Measurements from ENCODE around the gene CST3. TPM values are rescaled to one million over a fixed set of nuclear protein-coding genes. Genes with fewer than 3 reads are reported as not detected.

CST3 gene
- total and polyA plus RNA-seq, 2 donors (not counting 1 experiment from before 2014, with no cell fraction given): 1.2 to 16.9 TPM

DNA sequence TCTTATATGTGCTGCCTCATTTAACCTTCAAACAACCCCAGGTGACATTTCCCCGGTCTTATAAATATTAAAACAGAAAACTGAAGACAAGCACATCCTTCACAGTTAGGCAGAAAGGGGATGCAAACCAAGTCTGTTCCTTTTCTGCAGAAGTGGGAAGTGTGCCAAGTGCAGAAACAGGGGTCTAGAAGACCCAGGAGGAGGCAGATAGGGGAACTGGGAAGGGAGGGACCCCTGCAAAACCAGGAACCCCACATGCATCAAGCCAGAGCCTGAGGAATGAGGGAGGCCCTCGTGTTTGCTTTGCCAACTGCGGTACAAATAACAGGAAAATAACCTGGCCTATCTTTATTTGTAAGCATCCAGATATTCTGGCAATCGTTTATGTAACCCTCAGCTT lies 17.0 kb upstream of the CST3 start:
- Mint-ChIP-seq H3K4me1 (peaks cover 6% of the 10 kb centered on the region), H3K27me3 (peaks cover 17% of the 10 kb centered on the region), H3K27ac (no peak overlapping the region), H3K9me3 (ENCODE audit: insufficient read depth) (no peaks in the 10 kb centered on the region), H3K4me3 (no peak overlapping the region)
- intact Hi-C loops (cut with micrococcal nuclease): no loop called here
- Histone ChIP-seq H3K4me2 (replicated peaks; ENCODE audit: low read depth, low read length, poor library complexity, severe bottlenecking) (no peak overlapping the region), H4K20me1 (ENCODE audit: control insufficient read depth, insufficient read depth, low read length, poor library complexity, severe bottlenecking) (no peaks in the 10 kb centered on the region), H3K4me3 (ENCODE audit: control extremely low read depth in 1 of 5, extremely low read depth in 1 of 5, insufficient read depth in 1 of 5, low read depth in 2 of 5, low read length in 4 of 5) (no peak overlapping the region), H3K27me3 (replicated peaks in 1 of 4; ENCODE audit: control extremely low read depth in 1 of 4, control insufficient read depth in 3 of 4, insufficient read depth in 4 of 4, low read length in 3 of 4) (no peaks in the 10 kb centered on the region), H3K27ac (ENCODE audit: low read length in 2 of 2) (no peak overlapping the region), H3K9ac (ENCODE audit: low read length) (no peak overlapping the region), H3K9me3 (ENCODE audit: control extremely low read depth in 1 of 3, control insufficient read depth in 2 of 3, insufficient read depth in 1 of 3, low read length in 2 of 3) (no peaks in the 10 kb centered on the region), H2AFZ (ENCODE audit: insufficient read depth, low read depth, low read length, poor library complexity, severe bottlenecking) (no peak overlapping the region), H3K4me1 (ENCODE audit: control insufficient read depth in 2 of 2, insufficient read depth in 2 of 2, low read length in 2 of 2) (peaks cover 5 to 11% of the 10 kb centered on the region in 2 donors), H3K36me3 (replicated peaks in 1 of 2; ENCODE audit: control extremely low read depth in 1 of 2, control insufficient read depth in 1 of 2, extremely low read depth in 1 of 2, insufficient read depth in 2 of 2, low read length in 1 of 2) (no peaks in the 10 kb centered on the region), H3K79me2 (ENCODE audit: control insufficient read depth, insufficient read depth, low read length) (no peaks in the 10 kb centered on the region)
- ATAC-seq (ENCODE audit: low read depth) (no peak), DNase-seq (no peak)
- POLR2A ChIA-PET: no interaction called here
- WGBS (ENCODE audit: insufficient coverage): no CpG with 5 or more reads among the region's 4 CpGs
- TF ChIP-seq, protein P1, sequence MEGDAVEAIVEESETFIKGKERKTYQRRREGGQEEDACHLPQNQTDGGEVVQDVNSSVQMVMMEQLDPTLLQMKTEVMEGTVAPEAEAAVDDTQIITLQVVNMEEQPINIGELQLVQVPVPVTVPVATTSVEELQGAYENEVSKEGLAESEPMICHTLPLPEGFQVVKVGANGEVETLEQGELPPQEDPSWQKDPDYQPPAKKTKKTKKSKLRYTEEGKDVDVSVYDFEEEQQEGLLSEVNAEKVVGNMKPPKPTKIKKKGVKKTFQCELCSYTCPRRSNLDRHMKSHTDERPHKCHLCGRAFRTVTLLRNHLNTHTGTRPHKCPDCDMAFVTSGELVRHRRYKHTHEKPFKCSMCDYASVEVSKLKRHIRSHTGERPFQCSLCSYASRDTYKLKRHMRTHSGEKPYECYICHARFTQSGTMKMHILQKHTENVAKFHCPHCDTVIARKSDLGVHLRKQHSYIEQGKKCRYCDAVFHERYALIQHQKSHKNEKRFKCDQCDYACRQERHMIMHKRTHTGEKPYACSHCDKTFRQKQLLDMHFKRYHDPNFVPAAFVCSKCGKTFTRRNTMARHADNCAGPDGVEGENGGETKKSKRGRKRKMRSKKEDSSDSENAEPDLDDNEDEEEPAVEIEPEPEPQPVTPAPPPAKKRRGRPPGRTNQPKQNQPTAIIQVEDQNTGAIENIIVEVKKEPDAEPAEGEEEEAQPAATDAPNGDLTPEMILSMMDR (IDR thresholded peaks at IDR 0.05): no peak
- no peak for TF ChIP-seq EZH2 (IDR thresholded peaks at IDR 0.05; ENCODE audit: borderline replicate concordance, insufficient read depth, low read depth, low read length, poor library complexity, severe bottlenecking)
- CTCF ChIA-PET: interaction anchor here (1.5 kb wide), 1 partner anchor 9 kb away, joined by 3 read pairs; no protein-coding TSS in a partner anchor

DNA sequence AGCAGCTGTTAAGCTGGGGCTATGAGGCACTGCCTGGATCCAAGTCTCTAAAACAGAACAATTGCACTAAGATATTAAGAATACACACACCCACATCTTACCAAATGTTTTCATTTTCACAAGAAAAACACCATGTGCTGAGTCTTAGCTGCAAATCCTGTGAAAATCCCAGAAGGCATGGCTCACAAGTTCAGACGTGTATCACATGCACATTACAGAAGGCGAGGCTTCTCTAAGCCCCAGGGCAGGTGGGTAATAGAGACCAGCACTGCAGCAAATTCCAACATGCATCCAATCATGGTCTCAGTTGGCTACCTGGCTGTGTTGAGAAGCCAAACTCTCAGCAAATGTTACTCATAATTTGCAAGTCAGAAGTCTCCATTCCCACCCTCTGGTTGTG lies 16.2 kb upstream of the CST3 start:
- H3K27ac ChIP-seq (ENCODE audit: low read length in 2 of 2): no peak overlapping the region
- Mint-ChIP-seq H3K27ac (no peak overlapping the region), H3K4me1 (peaks cover 6% of the 10 kb centered on the region), H3K4me3 (no peak overlapping the region), H3K9me3 (ENCODE audit: insufficient read depth) (no peaks in the 10 kb centered on the region), H3K27me3 (peaks cover 17% of the 10 kb centered on the region)
- no peak for ATAC-seq (ENCODE audit: low read depth)
- H4K20me1 ChIP-seq (ENCODE audit: control insufficient read depth, insufficient read depth, low read length, poor library complexity, severe bottlenecking): no peaks in the 10 kb centered on the region
- H3K9me3 ChIP-seq (ENCODE audit: control extremely low read depth in 1 of 3, control insufficient read depth in 2 of 3, insufficient read depth in 1 of 3, low read length in 2 of 3): no peaks in the 10 kb centered on the region
- no peaks in the 10 kb centered on the region for H3K36me3 ChIP-seq (replicated peaks in 1 of 2; ENCODE audit: control extremely low read depth in 1 of 2, control insufficient read depth in 1 of 2, extremely low read depth in 1 of 2, insufficient read depth in 2 of 2, low read length in 1 of 2)
- no peaks in the 10 kb centered on the region for H3K79me2 ChIP-seq (ENCODE audit: control insufficient read depth, insufficient read depth, low read length)
- no peak for DNase-seq
- H3K9ac ChIP-seq (ENCODE audit: low read length): no peak overlapping the region
- H3K4me2 ChIP-seq (replicated peaks; ENCODE audit: low read depth, low read length, poor library complexity, severe bottlenecking): no peak overlapping the region
- no peaks in the 10 kb centered on the region for H3K27me3 ChIP-seq (replicated peaks in 1 of 4; ENCODE audit: control extremely low read depth in 1 of 4, control insufficient read depth in 3 of 4, insufficient read depth in 4 of 4, low read length in 3 of 4)
- 86% methylated on average over 2 of the region's 2 CpGs for WGBS (ENCODE audit: insufficient coverage)
- H3K4me3 ChIP-seq (ENCODE audit: control extremely low read depth in 1 of 5, extremely low read depth in 1 of 5, insufficient read depth in 1 of 5, low read depth in 2 of 5, low read length in 4 of 5): no peak overlapping the region
- no peak for TF ChIP-seq EZH2 (IDR thresholded peaks at IDR 0.05; ENCODE audit: borderline replicate concordance, insufficient read depth, low read depth, low read length, poor library complexity, severe bottlenecking)
- TF ChIP-seq, protein P1 (IDR thresholded peaks at IDR 0.05): no peak
- ChIA-PET CTCF (interaction anchor here (1.5 kb wide), 1 partner anchor 9 kb away, joined by 3 read pairs; no protein-coding TSS in a partner anchor), POLR2A (no interaction called here)
- intact Hi-C loops (cut with micrococcal nuclease): no loop called here
- no peak overlapping the region for H2AFZ ChIP-seq (ENCODE audit: insufficient read depth, low read depth, low read length, poor library complexity, severe bottlenecking)
- peaks cover 5 to 11% of the 10 kb centered on the region in 2 donors for H3K4me1 ChIP-seq (ENCODE audit: control insufficient read depth in 2 of 2, insufficient read depth in 2 of 2, low read length in 2 of 2)

Measured in B cell (primary cell).